Ishikawa (cell line): ENCODE measurements around the gene LRRC41.
A peak's percentile ranks its signal among the peaks of the same experiment; 100 is the strongest.

ENCODE experiments used
- CEBPB ChIP-seq: IDR thresholded peaks from 2 replicates; pipeline ENCODE4 v1.6.1; 2012
- CREB1 ChIP-seq: IDR thresholded peaks from 2 replicates; pipeline ENCODE4 v1.6.1; 2012; ENCODE audit warnings: low read depth
- EGR1 ChIP-seq: IDR thresholded peaks from 2 replicates; pipeline ENCODE4 v1.6.1; 2012
- EP300 ChIP-seq: IDR thresholded peaks from 2 replicates; pipeline ENCODE4 v1.6.1; 2012; ENCODE audit warnings: borderline replicate concordance
- FOXM1 ChIP-seq: IDR thresholded peaks from 2 replicates; pipeline ENCODE4 v1.6.1; 2012; ENCODE audit warnings: low read depth, borderline replicate concordance
- MAX ChIP-seq: IDR thresholded peaks from 2 replicates; pipeline ENCODE4 v1.6.1; 2012
- NFIC ChIP-seq: IDR thresholded peaks from 2 replicates; pipeline ENCODE4 v1.6.1; 2012
- RAD21 ChIP-seq: IDR thresholded peaks from 2 replicates; pipeline ENCODE4 v1.6.1; 2012; ENCODE audit warnings: low read depth
- REST ChIP-seq: IDR thresholded peaks from 2 replicates; pipeline ENCODE4 v1.6.1; 2012; ENCODE audit warnings: low read depth, mild to moderate bottlenecking
- TAF1 ChIP-seq: IDR thresholded peaks from 2 replicates; pipeline ENCODE4 v1.6.1; 2012; ENCODE audit warnings: low read depth, mild to moderate bottlenecking
- TCF12 ChIP-seq: IDR thresholded peaks from 2 replicates; pipeline ENCODE4 v1.6.1; 2012; ENCODE audit warnings: low read depth
- TEAD4 ChIP-seq: IDR thresholded peaks from 2 replicates; pipeline ENCODE4 v1.6.1; 2012
- YY1 ChIP-seq: IDR thresholded peaks from 2 replicates; pipeline ENCODE4 v1.6.1; 2012; ENCODE audit warnings: low read depth
- ZBTB7A ChIP-seq: IDR thresholded peaks from 2 replicates; pipeline ENCODE4 v1.6.1; 2012; ENCODE audit warnings: low read depth
- TF ChIP-seq, protein P1 (sequence below): IDR thresholded peaks from 2 replicates; pipeline ENCODE4 v1.6.1; 2012

The LRRC41 gene

GRCh38 chr1:46262508-46262907, 40.9 kb downstream of the LRRC41 start:
- TF ChIP-seq RAD21 = no peak
- TF ChIP-seq TCF12 = no peak
- TF ChIP-seq TAF1 = no peak
- TF ChIP-seq TEAD4 = no peak
- no peak for TF ChIP-seq CREB1
- no peak for TF ChIP-seq REST

DNA sequence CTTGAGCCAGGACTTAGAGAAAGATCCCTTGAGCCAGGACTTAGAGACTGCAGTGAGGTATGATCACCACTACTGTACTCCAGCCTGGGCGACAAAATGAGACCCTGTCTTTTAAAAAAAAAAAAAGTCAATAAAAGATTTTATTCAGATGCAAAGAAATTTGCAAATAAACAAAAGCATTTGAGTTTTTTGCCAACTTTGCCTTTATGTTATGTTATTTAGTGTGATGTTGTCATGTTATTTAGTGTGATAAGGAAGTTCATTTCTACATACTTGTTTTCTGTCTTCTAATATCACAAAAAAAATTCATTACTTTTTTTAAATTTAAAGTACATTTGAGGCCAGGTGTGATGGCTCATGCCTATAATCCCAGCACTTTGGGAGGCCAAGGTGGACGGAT, 46.9 kb downstream of the LRRC41 start:
- no peak for TF ChIP-seq EP300
- TF ChIP-seq CEBPB = no peak
- no peak for TF ChIP-seq TEAD4
- TF ChIP-seq FOXM1 = no peak
- TF ChIP-seq CREB1 = no peak
- TF ChIP-seq NFIC = no peak
- TF ChIP-seq, protein P1, sequence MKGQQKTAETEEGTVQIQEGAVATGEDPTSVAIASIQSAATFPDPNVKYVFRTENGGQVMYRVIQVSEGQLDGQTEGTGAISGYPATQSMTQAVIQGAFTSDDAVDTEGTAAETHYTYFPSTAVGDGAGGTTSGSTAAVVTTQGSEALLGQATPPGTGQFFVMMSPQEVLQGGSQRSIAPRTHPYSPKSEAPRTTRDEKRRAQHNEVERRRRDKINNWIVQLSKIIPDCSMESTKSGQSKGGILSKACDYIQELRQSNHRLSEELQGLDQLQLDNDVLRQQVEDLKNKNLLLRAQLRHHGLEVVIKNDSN = no peak
- TF ChIP-seq REST = no peak
- no peak for TF ChIP-seq TCF12
- TF ChIP-seq ZBTB7A = no peak
- no peak for TF ChIP-seq EGR1
- no peak for TF ChIP-seq MAX
- TF ChIP-seq YY1 = no peak
- no peak for TF ChIP-seq RAD21
- no peak for TF ChIP-seq TAF1

DNA sequence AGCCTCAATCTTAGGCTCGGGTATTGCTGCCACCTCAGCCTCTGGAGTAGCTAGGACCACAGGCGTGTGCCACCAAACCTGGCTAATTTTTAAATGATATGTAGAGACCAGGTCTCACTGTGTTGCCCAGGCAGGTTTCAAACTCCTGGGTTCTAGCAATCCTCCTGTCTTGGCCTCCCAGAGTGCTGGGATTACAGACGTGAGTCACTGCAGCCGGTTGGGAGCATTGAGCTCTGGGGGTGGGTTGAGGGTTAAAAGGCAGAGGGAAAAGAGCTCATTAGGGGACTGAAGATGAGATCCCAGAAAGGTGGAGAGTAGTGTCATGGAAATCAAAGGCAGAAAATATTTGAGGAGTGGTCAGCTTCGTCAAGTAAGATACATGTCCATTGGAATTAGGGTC, 48.7 kb downstream of the LRRC41 start:
- TF ChIP-seq EP300 = no peak
- TF ChIP-seq TAF1 = no peak
- TF ChIP-seq TEAD4 = no peak

- TF ChIP-seq REST (no peak), NFIC (peak; percentile 85)
These were observed 55.1 kb downstream of the LRRC41 start for GRCh38 chr1:46248122-46248920.

- no peak for TF ChIP-seq EP300
- TF ChIP-seq NFIC = peak; percentile 45; the same call in 1 of the 2 replicates
- no peak for TF ChIP-seq RAD21
- TF ChIP-seq TEAD4 = no peak
- TF ChIP-seq TCF12 = no peak
- TF ChIP-seq TAF1 = peak; percentile 61
- TF ChIP-seq EGR1 = no peak
- no peak for TF ChIP-seq CEBPB
- TF ChIP-seq YY1 = peak; percentile 66; the same call in 1 of the 2 replicates
- TF ChIP-seq FOXM1 = peak; percentile 63; the same call in 1 of the 2 replicates
- TF ChIP-seq, protein P1 = no peak
- no peak for TF ChIP-seq REST
- TF ChIP-seq ZBTB7A = no peak
- TF ChIP-seq MAX = peak; percentile 86
- 0 out of 2 replicates have a peak, but pooled peaks have one; percentile 11 for TF ChIP-seq CREB1
These were observed 55.8 kb downstream of the LRRC41 start, which contains the start of gene RAD54L for GRCh38 chr1:46247436-46248121. RAD54L (plus strand) TSS chr1:46247763; CDS start chr1:46248406, 643 bp downstream.
